ES-I3 (cell line): ENCODE data around the gene D2HGDH.
"Not testable (repeated sequence)": the region's sequence is repeated elsewhere in the genome, so short reads cannot be mapped to it uniquely, and the experiment has no call there.

Experiments
- H3K36me3 ChIP-seq: 2 replicates; pipeline ENCODE4 v1.6.1; 2013; ENCODE audit warnings: mild to moderate bottlenecking, low read length, control low read depth, moderate library complexity; ENCODE audit not compliant: insufficient read depth
- H3K4me1 ChIP-seq: 2 replicates; pipeline ENCODE4 v1.6.1; 2013; ENCODE audit warnings: mild to moderate bottlenecking, control low read depth, low read length; ENCODE audit not compliant: insufficient read depth
- H3K9ac ChIP-seq: 2 replicates; pipeline ENCODE4 v1.6.1; 2013; ENCODE audit warnings: low read depth, mild to moderate bottlenecking, low read length, moderate library complexity
- H3K9me3 ChIP-seq: 2 replicates; pipeline ENCODE4 v1.6.1; 2013; ENCODE audit warnings: mild to moderate bottlenecking, low read length, moderate library complexity; ENCODE audit not compliant: control insufficient read depth, insufficient read depth

The D2HGDH gene

GRCh38 chr2:241813644-241814392 lies 79.4 kb downstream of the D2HGDH start:
- Histone ChIP-seq H3K4me1 (no peaks in the 10 kb centered on the region), H3K36me3 (no peaks in the 10 kb centered on the region), H3K9me3 (no peaks in the 10 kb centered on the region), H3K9ac (no peak overlapping the region)

GRCh38 chr2:241814393-241814642 lies 79.9 kb downstream of the D2HGDH start:
- Histone ChIP-seq H3K36me3 (no peaks in the 10 kb centered on the region), H3K9ac (no peak overlapping the region), H3K9me3 (no peaks in the 10 kb centered on the region), H3K4me1 (no peaks in the 10 kb centered on the region)

DNA sequence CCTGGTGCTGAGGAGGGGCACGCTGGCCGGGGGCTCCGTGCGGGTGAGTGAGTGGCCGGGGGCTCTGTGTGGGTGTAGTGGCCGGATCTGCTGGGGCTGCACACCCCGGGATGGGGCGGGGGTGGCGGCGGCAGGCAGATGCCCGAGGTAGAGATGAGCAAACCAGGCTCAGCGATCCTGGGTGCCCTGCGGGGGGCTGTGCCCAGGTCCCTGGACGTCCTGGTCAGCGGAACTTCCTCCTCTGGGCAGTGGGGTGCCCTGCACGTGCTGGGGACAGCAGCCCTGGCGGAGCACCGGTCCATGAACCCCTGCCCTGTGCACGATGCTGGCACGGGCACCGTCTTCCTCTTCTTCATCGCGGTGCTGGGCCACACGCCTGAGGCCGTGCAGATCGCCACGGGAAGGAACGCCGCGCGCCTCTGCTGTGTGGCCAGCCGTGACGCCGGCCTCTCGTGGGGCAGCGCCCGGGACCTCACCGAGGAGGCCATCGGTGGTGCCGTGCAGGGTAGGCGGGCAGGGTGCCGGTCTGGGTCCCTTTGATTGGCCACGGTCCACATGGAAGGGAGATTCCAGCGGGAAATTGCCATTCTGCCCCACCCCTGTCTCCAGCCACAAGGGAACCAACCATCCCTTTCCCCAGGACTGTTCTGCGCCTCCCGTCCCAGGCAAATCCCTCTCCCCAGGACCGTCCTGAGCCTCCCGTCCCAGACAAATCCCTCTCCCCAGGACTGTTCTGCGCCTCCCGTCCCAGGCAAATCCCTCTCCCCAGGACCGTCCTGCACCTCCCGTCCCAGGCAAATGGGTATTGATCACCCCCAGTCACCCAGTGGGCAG lies 80.4 kb downstream of the D2HGDH start:
- no peaks in the 10 kb centered on the region for H3K9me3 ChIP-seq
- no peaks in the 10 kb centered on the region for H3K4me1 ChIP-seq
- no peak overlapping the region for H3K9ac ChIP-seq
- no peaks in the 10 kb centered on the region for H3K36me3 ChIP-seq

GRCh38 chr2:241815477-241816430 lies 81.3 kb downstream of the D2HGDH start:
- Histone ChIP-seq H3K4me1 (no peaks in the 10 kb centered on the region), H3K9me3 (no peaks in the 10 kb centered on the region), H3K36me3 (no peaks in the 10 kb centered on the region), H3K9ac (no peak overlapping the region)

- no peaks in the 10 kb centered on the region for H3K9me3 ChIP-seq
- H3K9ac ChIP-seq = no peak overlapping the region
- H3K4me1 ChIP-seq = peaks cover 4% of the 10 kb centered on the region; the same call in 1 of the 2 replicates
- no peaks in the 10 kb centered on the region for H3K36me3 ChIP-seq
Measured at GRCh38 chr2:241816431-241817121, 82.1 kb downstream of the D2HGDH start.

DNA sequence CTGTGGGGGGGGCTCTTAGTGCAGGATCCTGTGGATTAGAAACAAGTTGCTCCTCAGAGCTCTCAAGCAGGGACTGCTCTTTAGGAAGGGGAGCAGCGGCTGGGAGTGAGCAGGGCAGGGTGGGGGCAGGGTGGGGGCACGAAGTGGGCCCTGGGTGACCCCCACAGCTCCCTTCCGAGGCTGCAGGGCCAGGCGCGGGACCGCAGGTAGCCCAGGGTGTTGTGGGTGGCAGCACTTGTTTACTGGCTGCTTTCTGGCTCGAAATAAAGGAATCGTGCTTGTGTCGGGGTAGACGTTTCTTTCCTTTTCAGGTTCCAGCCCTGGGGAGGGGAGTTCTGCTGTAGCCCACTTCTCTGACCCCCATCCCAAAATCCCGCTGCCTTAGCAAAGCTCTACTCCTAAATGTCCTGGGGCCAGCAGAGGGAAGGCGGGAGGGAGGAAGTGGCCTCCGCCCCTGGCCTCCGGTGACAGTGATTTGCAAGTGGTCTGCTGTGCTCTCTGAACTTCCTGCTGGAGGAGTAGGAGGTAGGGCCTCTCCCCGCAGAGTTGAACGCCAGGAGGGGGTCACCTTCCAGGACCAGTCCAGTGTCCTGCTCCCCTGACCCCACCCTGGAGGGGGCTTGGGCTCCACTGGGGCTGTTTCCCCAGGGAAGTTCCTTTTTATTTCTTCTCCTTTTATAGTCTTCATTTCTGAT lies 82.8 kb downstream of the D2HGDH start:
- H3K9ac ChIP-seq = no peak overlapping the region
- H3K4me1 ChIP-seq = peaks cover 4% of the 10 kb centered on the region; the same call in 1 of the 2 replicates
- H3K9me3 ChIP-seq = no peaks in the 10 kb centered on the region
- no peaks in the 10 kb centered on the region for H3K36me3 ChIP-seq

GRCh38 chr2:241817821-241818215 lies 83.4 kb downstream of the D2HGDH start:
- not testable (repeated sequence) for H3K4me1 ChIP-seq, H3K36me3 ChIP-seq, H3K9me3 ChIP-seq, H3K9ac ChIP-seq
